CD4-positive, alpha-beta T cell treated with Interleukin-15 for 4 hours (primary cell): ENCODE results near the gene HIPK2.
"Not testable (repeated sequence)": the region's sequence is repeated elsewhere in the genome, so short reads cannot be mapped to it uniquely, and the experiment has no call there.

Experiments used
- DNase-seq: peaks from one replicate; pipeline ENCODE4 v3.0.0-alpha.2; 2020; ENCODE audit warnings: low spot score

HIPK2 gene

DNA sequence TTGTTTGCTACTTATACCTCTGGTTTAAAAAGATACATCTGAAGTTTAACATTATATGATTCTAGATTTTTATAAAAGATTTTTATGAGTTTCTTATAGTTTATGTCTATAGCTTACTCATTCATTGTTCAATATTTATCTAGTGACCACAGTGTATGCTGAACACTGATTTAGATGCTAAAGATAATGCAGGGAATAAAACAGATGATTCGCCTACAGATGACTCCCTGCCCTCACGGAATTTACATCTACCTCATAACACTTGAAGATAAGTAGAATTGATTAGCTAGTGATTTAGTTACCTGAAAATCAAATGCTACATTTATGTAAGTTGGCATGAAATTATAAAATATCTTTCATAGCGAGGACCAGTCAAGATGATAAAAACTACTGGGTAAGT lies 105.8 kb downstream of the HIPK2 start:
- DNase-seq, result no peak

DNA sequence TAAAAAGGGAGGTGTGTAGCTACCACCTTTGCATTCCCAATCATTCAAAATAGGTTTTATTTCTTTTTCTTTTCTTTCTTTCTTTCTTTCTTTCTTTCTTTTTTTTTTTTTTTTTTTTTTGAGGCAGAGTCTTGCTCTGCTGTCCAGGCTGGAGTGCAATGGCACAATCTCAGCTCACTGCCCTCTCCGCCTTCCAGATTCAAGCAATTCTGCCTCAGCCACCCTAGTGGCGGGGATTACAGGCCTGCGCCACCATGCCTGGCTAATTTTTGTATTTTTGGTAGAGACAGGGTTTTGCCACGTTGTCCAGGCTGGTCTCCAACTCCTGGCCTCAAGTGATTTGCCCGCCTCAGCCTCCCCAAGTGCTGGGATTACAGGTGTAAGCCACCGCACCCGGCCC lies 107.1 kb downstream of the HIPK2 start:
- DNase-seq, result not testable (repeated sequence)

DNA sequence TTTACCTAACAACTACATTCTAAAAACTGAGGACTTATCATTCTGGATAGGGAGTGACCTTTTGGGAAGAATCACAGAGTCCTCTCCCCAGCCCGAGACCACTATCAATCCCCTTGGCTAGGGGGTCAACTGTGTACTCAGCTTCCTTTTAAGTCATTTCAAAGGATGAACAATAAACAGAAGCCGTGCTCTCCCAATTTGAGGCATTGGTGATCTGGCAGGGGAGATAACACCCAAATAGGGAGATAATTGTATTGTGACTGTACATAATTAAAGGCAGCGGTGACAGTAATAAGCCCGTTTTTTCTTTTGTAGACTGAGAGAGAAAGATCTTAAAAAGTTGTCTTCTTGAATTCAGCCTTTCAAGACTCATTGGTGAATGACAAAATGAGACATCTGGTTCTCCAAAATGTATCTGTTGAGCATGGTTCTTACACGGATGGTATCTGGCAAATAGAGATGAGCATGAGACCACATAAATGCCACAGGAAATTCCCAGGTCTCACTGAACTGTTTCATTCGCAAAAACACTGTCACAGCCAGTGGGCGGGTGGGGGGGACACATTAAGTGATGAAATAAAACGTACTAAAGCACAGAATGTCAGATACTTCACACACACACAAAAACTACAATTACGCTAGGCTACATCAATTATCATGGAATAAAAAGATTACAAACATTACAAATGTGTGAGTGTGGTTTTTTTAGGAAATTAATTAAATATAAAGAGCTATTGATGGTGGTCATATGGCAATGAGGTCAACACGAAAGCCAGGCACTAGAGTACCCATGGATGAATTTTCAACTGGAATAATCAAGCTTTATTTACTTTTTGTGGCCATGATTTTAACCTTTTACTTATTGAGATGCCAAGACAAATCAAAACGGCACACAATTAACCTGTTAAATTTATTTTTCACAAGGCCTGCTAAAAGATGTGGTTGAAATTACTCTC lies 108.4 kb downstream of the HIPK2 start:
- DNase-seq, result no peak

DNA sequence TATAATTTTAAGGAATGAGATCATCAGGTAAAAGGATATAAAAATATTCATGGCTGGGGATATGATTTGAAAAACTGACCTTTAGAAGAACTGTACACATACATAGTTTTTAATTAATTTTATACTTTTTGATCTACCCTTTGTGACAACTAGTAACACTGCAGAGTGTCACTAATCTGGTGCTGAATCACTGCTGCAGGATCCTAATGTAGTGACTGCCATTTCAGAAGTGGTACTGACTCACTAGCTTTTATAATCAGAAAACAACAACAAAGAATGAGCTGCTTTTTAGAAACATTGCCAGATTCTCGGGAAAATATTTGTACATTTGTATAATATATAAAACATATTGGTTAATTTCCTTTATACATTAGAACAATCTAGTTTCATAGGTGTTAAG lies 110.4 kb downstream of the HIPK2 start:
- no peak for DNase-seq

DNA sequence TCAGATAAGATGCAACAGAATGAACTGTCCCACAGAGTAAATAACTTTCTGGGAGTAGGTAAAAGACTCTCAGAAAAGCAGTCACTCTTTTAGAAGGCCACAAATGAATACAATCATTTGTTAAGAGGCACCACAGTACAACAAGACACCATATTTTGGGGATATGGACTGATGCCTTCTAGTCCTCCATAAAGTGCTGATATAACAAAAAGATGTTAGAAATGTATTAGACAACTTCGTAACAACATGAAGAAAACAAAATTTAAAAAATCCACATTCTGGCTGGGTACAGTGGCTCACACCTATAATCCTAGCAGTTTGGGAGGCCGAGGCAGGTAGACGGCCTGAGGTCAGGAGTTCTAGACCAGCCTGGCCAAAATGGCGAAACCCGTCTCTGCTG lies 111.3 kb downstream of the HIPK2 start:
- DNase-seq, result no peak

DNA sequence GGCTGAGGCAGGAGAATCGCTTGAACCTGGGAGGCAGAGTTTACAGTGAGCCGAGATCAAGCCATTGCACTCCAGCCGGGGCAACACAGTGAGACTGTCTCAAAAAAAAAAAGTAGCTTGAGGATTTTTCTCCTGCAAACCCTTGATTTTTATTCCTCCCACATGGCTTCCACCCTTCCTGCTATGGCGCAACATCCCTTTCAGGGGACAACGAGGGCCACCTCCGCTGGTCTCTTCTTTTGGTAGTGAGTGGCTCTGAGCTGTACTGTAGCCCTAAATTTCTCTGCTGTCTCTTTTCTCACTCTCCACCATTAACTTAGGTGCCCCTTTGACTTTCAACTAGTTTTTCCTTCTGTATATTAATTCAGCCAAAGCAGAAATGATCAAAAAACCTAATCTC lies 113.4 kb downstream of the HIPK2 start:
- no peak for DNase-seq

DNA sequence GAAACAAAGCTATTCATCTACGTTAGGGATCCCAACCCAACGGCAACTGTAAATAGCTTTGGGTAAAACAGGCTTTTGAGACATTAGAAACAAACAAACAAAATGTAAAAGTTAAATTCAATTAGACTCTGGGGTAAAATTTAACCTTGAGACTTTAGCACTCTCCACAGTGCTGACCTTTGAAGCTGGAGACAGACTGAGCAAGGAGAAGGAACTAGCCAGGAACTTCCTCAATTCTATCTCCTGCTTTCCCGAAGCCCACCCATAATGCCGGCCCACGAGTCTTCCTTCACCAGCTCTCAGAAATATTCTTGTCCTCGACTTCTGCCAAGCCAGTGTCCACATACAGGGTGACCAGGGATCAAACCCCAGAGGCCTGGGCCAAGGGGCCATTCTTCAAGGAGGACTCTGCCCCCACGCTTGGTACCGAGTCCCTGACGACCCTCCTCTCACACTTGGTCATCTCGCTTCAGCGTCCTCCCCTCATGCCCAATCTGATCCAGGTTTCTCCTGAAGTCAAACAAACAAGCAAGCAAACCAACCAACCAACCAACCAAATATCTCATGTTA lies 114.1 kb downstream of the HIPK2 start:
- DNase-seq, result no peak

DNA sequence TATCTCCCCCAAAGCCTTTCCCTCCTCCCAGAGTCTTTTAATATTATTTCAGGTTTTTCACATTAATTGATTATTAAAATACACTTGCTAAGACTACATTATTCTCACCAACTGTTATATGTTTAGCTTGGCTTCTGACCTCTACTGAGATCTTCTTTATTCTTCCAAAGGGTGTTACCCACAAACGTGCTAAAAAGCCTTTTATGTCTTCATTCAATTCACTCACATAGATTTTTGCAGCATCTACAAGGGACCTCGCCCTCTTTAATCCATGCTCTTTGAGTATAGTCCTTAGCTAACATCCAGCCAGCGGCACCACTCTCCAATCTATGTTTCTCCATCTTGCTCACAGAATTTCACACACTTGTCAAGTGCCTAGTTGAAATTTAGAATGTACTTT lies 115.9 kb downstream of the HIPK2 start:
- DNase-seq, result no peak

DNA sequence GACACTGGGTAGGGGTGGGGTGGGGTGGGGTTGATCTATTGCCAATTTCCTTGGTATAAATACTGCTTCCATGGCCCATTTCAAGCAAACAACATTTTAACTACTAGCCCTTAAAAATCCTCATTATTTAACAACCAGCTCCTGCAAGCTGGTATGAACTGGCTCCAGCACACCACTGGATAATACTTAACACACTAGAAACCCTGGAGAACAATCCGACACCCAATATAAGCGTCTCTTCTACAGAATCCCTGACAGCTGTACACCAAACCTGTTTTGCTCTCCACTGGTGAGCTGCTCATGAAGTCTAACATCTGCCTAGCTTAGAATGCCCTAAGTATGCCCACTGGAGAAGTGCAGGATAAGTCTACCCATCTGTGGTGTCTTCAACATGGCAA lies 116.8 kb downstream of the HIPK2 start:
- no peak for DNase-seq

DNA sequence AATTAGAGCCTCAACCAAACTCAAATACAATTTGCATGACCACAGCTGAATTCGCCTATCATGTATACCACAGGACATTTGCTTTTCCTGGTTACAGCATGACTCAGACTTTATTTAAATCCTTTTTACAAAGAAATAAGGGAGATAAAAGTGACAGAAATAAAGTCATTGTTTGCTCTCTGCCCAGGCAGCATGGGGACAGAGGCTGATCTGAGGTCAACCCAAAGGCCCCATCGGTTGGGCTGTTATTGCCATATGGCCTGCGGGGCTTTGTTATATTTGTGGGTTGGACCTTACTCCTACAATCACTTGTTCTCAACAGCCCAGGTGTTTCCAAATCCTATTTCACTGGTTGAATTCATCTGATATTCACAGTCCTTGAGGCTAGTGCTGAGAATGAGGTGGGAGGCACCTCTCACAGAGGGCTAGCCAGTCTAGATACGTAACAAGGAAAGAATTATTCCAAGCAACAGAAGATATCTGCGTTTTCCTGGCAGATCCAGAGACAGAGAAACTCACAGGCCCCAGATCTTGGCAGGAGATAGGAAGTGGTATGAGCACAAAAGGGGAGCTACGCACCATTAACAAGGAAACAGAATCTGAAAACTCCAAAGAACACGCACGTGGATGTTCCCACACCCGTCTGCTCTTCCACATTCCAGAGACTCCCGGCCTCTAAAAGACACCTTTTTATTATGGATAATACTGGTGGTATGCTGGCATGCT lies 117.3 kb downstream of the HIPK2 start:
- no peak for DNase-seq

DNA sequence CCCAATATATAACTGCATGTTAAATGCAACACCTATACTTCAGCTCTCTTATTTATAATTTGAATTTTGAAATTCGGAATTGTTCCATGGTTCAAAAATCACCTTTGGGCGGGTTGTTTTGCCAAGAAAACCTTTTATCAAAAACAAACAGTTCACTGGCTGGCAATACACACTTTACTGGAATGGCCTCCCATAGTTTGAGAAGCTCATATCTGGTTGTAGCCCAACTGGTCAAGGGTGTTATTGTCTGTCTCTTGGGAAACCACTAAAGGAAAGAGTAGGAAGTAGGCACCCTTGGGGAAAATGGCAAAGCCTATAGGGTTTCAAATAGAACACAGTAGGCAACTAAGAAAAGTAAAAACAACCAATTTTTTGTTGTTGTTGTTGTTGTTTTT lies 117.9 kb downstream of the HIPK2 start:
- DNase-seq, result no peak

DNA sequence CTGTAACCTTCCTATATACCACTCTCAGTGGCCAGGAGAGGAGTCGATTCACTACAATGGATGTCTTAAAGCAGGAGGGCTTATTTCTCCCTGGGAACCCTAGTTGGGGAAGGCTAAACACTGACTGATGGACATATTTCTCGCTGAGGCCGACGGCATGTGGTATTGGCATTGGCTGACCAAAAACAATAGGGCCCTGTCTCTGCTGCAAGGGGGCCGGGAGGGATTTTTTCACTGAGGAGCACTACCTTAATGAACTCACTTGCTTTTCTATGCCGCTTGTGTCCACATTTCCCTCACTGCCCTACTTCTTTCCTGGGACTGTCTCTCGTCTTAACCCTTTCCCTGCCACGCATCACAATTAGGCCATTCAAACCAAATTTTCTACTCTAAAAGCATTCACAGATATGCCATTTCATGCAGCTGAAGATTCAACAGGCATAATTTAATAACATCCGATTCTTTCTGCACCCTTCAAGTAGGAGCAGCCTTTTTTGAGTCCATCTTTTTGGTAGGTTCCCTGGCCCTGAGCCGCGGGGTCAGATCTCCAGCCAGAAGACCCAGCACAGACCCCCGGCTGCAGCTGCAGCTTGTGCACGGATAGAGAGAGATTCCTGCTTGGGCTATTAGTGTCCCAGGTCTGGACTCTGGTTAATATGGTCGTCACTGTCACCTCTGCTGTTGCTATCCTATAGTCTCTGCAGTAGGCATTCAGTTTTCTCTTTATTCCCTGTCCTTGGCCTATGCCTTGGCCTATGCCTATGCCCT lies 118.7 kb downstream of the HIPK2 start:
- DNase-seq, result no peak

DNA sequence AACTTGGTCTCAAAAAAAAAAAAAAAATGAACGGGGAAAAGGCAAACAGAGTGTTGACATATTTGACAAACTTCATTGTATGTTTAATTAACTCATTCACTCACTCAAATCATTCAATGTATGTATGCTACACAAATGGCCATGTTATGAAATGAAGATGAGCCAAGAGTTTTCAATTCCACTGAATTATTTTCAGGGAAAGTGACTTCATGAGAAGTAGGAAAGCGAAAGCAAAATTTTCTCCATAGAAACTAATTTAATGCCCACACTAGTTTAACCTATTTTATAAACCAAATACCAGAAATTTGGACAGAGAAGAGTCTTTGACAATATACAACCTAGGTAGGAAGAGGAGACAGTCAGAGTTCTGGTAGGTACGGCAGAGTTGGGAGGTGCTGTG lies 119.5 kb downstream of the HIPK2 start:
- no peak for DNase-seq

DNA sequence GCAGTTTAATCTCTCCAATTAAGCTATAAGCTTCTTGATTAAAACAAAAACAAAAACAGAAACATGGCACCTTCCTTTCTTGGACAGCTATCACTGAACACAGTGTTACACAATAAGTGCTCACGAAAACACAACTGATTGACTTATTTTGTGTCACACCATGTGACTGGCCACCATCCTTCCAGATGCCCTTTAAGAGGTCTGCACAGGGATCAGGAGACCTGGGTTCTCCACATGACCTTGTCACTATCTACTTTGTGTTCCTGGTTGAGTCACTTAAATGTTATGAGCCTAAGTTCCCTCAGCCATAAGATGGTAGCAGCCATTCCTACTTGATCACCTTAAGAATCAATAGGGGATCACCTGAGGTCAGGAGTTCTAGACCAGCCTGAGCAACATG lies 120.1 kb downstream of the HIPK2 start:
- DNase-seq, result no peak

DNA sequence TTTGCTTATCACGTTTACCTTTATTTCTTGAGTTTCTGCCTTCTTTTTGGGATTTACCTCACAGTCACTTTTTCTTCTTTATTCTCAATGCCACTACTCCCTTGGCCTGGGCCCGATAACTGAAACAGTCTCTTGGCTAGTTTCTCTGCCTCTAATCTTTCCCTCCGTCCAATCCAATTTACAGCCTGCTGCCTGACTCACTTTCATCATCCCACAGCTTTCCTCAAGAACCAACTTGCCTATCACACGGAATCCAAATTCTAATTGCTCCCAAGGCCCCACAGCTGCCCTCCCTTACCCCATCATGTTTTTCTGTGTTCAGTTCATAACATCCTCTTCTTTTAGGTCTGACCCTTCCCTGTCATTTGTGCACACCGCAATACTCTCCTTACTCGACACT lies 121.4 kb downstream of the HIPK2 start:
- no peak for DNase-seq

DNA sequence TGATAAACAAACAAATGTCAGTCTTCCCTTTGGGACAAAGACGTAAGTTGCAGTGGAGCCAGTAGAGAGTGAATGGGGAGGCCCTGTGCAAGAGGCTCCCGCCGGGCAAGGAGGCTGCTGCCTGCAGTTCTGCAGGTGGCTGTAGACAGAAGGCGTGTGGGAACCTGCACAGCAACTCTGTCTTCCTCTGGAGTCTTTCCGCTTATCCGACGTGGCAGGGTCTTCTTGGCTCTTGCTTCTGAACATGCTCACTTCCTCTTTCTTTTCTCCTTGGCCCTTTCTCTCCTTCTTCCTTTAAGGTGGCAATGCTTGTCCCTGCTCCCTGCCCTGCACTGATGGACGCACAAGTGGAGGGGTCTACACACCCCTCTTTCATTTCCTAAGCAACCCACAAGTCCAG lies 122.5 kb downstream of the HIPK2 start:
- DNase-seq, result no peak

DNA sequence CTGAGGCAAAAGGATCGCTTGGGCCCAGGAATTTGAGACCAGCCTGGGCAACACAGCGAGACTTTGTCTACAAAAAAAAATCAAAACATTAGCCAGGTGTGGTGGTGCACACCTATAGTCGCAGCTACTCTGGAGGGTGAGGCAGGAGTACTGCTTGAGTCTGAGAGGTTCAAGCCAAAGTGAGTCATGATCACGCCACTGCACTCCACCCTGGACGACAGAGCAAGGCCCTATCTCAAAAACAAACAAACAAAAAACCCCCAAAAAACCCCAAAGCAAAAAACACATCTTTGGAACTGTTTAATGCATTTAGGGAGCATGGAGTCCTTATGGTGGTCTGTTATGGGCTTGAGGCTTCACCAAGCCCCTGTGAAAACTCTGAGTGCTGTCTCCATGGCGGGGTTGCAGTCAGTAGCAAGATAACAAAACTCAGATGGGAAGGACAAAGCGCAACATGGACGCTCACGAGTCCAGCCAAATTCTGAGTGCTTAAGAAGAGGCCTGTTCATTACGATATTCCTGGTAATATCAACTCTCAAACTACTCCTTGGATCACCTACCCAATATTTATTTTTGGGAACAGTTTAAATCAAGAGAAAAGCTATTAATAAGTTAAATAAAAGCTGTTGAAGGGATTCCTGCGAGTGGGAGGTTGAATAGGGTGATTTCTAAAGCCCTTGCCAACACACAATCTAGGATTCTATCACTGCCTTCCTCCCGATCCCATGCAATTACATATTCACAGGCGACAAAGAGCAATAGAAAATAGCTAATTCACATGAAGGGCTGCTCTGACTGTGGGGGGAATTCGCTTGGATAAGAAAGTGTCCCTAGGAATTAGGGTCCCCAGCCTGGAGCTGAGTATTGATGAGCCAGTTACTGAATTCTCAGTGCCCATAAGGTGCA lies 123.3 kb downstream of the HIPK2 start:
- DNase-seq, result no peak

DNA sequence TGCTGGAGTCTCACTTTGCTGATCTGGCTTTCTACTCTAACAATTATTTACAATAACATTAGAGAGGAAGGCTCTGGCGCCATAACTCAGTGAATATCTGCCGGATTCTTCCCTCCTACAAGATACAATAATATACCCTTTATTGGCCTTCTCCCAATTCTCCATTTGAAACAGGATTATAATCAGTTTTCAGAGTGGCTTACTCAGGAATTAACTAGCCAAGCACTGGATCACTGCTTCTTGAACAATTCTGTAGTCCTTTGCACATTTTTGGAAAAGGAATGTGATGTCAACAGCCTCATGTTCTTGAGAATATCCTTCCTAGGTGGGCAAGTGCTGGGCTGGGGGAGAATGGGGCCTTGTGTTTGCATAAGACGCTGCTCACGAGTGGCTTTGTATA lies 125.9 kb downstream of the HIPK2 start:
- DNase-seq, result no peak

DNA sequence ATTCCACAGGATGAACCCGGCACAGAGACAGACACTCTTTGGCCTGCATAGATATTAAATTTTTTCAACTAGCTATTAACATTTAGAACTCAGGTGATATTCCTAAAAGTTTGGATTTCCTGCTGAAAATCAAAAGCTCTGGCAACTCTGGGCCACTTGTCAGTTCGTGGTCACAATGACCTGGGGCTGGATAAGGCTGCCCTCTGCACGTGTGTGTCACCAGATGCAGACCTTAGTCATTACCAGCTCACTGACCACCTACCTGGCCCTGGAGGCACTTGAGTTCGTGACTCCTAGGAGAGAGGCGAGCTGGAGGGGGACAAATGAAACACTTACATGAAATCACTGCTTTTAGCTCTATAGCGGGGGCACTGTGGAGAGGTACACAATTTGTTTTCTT lies 126.5 kb downstream of the HIPK2 start:
- no peak for DNase-seq

DNA sequence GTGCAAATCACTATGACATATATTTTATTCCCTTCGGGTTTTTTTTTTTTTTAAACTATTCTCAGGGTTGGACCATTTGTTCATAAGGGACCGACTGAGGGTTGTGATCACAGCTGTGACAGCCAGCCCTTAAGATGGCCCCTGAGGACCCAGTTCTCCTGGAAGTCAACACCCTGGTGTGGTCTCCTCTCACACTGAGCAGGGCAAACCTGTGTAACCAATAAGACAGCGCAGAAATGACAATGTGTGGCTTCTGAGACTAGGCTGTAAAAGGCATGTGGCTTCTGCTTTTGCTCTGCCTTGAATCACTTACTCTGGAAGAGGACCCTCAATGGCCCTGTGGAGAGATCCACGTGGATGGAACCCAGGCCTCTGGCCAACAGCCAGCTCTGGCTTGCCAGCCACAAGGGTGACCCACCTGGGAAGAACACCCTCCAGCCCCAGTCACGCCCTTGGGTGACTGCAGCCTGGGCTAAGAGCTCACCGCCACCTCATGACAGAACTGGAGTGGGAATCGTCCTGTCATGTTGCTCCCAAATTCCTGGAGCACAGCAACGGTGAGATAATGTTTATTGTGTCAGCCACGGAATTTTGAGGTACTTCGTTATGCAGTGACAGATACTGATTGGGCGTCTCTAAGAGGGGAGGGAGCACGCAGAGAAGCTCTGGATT lies 127.2 kb downstream of the HIPK2 start:
- no peak for DNase-seq

DNA sequence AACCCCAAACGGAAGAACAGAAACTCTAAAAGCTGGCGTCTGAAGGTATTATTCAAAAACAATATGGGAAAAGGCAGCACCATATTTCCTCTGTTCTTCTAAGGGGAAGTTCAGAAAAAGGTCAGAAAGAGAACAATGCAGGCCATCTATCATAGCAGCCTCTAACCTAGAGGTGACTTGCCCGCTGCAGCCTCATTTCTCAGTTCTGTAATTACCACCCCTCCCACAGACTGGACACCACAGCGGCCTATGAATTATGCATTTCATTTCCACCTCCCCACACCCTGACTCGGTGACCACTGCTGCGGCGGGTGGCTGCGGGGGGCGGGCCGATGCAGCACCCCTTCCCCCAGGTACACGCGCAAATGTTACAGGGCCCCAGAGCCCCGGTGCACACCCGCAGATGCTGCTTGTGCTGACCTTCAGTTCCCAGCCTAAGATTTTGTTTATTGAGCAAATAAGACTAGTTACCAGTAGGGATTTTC lies 128.8 kb downstream of the HIPK2 start:
- DNase-seq, result no peak
